Measurements from ENCODE around the gene ANK2.

DNA sequence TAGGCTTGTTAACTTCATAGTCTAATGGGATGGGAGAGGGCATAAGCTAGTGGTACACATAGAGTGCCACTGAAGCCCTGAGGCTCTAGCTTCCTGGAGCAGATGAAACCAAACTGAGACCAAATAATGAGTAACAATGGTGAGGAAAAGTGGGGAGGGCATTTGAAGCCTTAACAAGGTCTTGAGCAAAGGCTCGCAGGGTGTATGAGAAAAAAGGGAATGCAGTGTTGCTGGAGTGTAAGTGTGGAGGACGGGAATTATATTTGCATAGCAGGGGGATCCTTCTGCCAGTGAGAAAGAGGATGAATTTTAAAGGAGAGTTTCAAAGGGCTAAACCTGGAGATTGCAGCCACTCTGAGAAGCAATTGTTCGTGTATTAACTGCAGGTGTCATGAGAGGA, 263.1 kb downstream of the ANK2 start:
- no peak for TF ChIP-seq EZH2 (IDR thresholded peaks at IDR 0.05; ENCODE audit: low read depth, unreplicated experiment)
- TF ChIP-seq, protein P1, sequence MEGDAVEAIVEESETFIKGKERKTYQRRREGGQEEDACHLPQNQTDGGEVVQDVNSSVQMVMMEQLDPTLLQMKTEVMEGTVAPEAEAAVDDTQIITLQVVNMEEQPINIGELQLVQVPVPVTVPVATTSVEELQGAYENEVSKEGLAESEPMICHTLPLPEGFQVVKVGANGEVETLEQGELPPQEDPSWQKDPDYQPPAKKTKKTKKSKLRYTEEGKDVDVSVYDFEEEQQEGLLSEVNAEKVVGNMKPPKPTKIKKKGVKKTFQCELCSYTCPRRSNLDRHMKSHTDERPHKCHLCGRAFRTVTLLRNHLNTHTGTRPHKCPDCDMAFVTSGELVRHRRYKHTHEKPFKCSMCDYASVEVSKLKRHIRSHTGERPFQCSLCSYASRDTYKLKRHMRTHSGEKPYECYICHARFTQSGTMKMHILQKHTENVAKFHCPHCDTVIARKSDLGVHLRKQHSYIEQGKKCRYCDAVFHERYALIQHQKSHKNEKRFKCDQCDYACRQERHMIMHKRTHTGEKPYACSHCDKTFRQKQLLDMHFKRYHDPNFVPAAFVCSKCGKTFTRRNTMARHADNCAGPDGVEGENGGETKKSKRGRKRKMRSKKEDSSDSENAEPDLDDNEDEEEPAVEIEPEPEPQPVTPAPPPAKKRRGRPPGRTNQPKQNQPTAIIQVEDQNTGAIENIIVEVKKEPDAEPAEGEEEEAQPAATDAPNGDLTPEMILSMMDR (conservative IDR thresholded peaks at IDR 0.05; ENCODE audit: low read depth in 2 of 2), result no peak
